Tibial artery (tissue), 4 donors: ENCODE results near the gene SSH3.
A peak's percentile ranks its signal among the peaks of the same experiment; 100 is the strongest.

ENCODE experiments used
- DNase-seq, 2 donors: peaks; one replicate each; pipeline ENCODE4 v3.0.0-alpha.2; 2019
- H3K27ac ChIP-seq, 2 donors: fragments of 200-600 bp; sonication (generic) in 1 of 2; 1 replicate in 1 of 2; 2 replicates in 1 of 2; pipeline ENCODE4 v1.5.1; 2018 to 2019; ENCODE audit warnings: mild to moderate bottlenecking in 1 of 2
- H3K27me3 ChIP-seq, 2 donors: fragments of 200-600 bp; sonication (generic) in 1 of 2; one replicate each; pipeline versions ENCODE4 v1.5.1 to v1.6.0; 2016 to 2019
- H3K36me3 ChIP-seq, 3 donors: fragments of 200-600 bp; sonication (generic) in 2 of 3; one replicate each; pipeline ENCODE4 v1.5.1; 2016 to 2019; ENCODE audit warnings: mild to moderate bottlenecking in 2 of 3
- H3K4me1 ChIP-seq, 4 donors: fragments of 200-600 bp; sonication (generic) in 2 of 4; 1 replicate in 3 of 4; 2 replicates in 1 of 4; pipeline ENCODE4 v1.5.1; 2016 to 2019
- H3K4me3 ChIP-seq, 2 donors: fragments of 200-600 bp; sonication (generic) in 1 of 2; 1 replicate in 1 of 2; 2 replicates in 1 of 2; pipeline ENCODE4 v1.5.1; 2018 to 2019; ENCODE audit warnings: mild to moderate bottlenecking in 2 of 2
- H3K9me3 ChIP-seq, 3 donors: fragments of 200-600 bp; sonication (generic) in 1 of 3; one replicate each; pipeline ENCODE4 v1.5.1; 2016 to 2019
- CTCF ChIP-seq, 2 experiments: fragments of 200-600 bp in 1 of 2; fragments of 450-650 bp in 1 of 2; IDR thresholded peaks; one replicate each; pipeline ENCODE4 v1.5.1; 2017 to 2019; ENCODE audit warnings: antibody characterized with exemption in 2 of 2, mild to moderate bottlenecking in 1 of 2, moderate library complexity in 1 of 2
- intact Hi-C: fragments of 100-400 bp; cut with DNase I; formaldehyde crosslinking; loops from one replicate; pipeline ENCODE4 v1.15.0; 2023; ENCODE audit warnings: low total_unique reads

Gene SSH3, protein sequence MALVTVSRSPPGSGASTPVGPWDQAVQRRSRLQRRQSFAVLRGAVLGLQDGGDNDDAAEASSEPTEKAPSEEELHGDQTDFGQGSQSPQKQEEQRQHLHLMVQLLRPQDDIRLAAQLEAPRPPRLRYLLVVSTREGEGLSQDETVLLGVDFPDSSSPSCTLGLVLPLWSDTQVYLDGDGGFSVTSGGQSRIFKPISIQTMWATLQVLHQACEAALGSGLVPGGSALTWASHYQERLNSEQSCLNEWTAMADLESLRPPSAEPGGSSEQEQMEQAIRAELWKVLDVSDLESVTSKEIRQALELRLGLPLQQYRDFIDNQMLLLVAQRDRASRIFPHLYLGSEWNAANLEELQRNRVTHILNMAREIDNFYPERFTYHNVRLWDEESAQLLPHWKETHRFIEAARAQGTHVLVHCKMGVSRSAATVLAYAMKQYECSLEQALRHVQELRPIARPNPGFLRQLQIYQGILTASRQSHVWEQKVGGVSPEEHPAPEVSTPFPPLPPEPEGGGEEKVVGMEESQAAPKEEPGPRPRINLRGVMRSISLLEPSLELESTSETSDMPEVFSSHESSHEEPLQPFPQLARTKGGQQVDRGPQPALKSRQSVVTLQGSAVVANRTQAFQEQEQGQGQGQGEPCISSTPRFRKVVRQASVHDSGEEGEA

DNA sequence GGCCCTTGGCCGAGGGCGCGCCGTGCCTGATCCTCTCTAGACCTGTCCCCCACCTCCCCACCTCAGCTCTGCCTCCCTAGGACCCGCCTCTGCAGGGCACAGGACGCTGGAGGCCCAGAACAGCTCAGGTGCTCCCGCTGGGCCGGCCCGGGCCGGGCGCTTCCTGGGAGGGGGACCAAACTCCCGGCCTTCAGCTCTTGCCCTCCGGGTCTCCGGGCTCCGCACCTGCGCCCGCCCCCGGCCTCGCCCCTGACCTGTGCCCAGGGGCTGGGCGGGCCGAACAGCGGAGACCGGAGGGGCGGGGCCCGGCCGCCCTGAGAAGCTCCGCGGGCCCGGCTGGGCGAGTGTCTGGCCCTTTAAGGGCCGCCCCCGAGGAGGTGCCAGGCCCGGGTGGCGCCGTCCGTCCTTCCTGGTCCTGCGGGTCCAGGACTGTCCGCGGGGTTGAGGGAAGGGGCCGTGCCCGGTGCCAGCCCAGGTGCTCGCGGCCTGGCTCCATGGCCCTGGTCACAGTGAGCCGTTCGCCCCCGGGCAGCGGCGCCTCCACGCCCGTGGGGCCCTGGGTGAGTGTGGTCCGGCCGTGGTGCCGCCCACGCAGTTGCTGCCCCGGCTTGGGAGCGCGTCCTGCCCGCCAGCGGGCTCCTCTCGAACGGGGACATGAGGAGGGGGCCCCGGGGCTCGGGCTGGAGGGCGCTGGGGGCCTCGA is at the start of gene SSH3:
Gene SSH3 (plus strand): TSS at position 399 of the 703 bp plus-strand sequence. CDS start 96 bp downstream, at position 495.
- H3K36me3 ChIP-seq: peaks cover 24 to 56% (median 33%) of the 10 kb centered on the region in 3 donors
- H3K27me3 ChIP-seq: no peaks in the 10 kb centered on the region
- DNase-seq: peak; percentile 81 to 89
- H3K4me1 ChIP-seq: peaks cover 0 to 33% (median 24%) of the 10 kb centered on the region in 4 donors
- no peaks in the 10 kb centered on the region for H3K9me3 ChIP-seq
- TF ChIP-seq CTCF (IDR thresholded peaks at IDR 0.05): no peak
- peak within 1 kb of the TSS; percentile 79 to 88 for H3K4me3 ChIP-seq
- H3K27ac ChIP-seq: peak within 1 kb of the TSS; percentile 80 to 92
- intact Hi-C loops: no loop called here

GRCh38 chr11:67253872-67254624 is 49.3 kb upstream of the SSH3 start:
- Histone ChIP-seq H3K4me3 (no peak overlapping the region), H3K36me3 (peaks cover 72 to 83% (median 78%) of the 10 kb centered on the region in 3 donors), H3K9me3 (no peaks in the 10 kb centered on the region), H3K27ac (no peak overlapping the region), H3K27me3 (no peaks in the 10 kb centered on the region), H3K4me1 (peaks cover 0 to 10% (median 0%) of the 10 kb centered on the region in 4 donors)
- no peak for TF ChIP-seq CTCF (IDR thresholded peaks at IDR 0.05)
- intact Hi-C loops: no loop called here
- no peak for DNase-seq

DNA sequence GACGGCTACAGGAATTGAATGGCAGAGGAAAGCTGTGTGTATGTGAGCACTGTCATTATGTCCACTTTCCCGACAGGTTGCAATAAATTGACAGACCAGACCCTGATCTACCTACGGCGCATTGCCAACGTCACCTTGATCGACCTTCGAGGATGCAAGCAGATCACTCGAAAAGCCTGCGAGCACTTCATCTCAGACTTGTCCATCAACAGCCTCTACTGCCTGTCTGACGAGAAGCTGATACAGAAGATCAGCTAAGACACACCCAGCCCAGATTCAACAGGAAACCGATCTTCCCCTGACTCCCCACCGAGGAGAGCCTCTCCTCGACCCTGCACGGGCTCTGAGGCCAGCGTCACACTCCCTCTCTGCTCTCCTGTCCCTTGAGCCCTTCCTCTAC is 48.5 kb upstream of the SSH3 start:
- H3K4me1 ChIP-seq: peaks cover 0 to 10% (median 0%) of the 10 kb centered on the region in 4 donors
- H3K27ac ChIP-seq: no peak overlapping the region
- no peak for DNase-seq
- H3K36me3 ChIP-seq: peaks cover 64 to 76% (median 70%) of the 10 kb centered on the region in 3 donors
- intact Hi-C loops: no loop called here
- H3K27me3 ChIP-seq: no peaks in the 10 kb centered on the region
- no peaks in the 10 kb centered on the region for H3K9me3 ChIP-seq
- no peak for TF ChIP-seq CTCF (IDR thresholded peaks at IDR 0.05)
- no peak overlapping the region for H3K4me3 ChIP-seq

GRCh38 chr11:67255353-67255752 is 48.0 kb upstream of the SSH3 start:
- DNase-seq: no peak
- intact Hi-C loops: no loop called here
- Histone ChIP-seq H3K27ac (no peak overlapping the region), H3K4me3 (no peak overlapping the region), H3K27me3 (no peaks in the 10 kb centered on the region), H3K4me1 (peaks cover 0 to 10% (median 0%) of the 10 kb centered on the region in 4 donors), H3K36me3 (peaks cover 58 to 70% (median 65%) of the 10 kb centered on the region in 3 donors), H3K9me3 (no peaks in the 10 kb centered on the region)
- TF ChIP-seq CTCF (IDR thresholded peaks at IDR 0.05): no peak

- DNase-seq: no peak
- intact Hi-C loops: no loop called here
- Histone ChIP-seq H3K27me3 (no peaks in the 10 kb centered on the region), H3K36me3 (peaks cover 53 to 65% (median 60%) of the 10 kb centered on the region in 3 donors), H3K9me3 (no peaks in the 10 kb centered on the region), H3K27ac (no peak overlapping the region), H3K4me1 (peaks cover 0 to 11% (median under 1%) of the 10 kb centered on the region in 4 donors), H3K4me3 (no peak overlapping the region)
- TF ChIP-seq CTCF (IDR thresholded peaks at IDR 0.05): no peak
Measured at GRCh38 chr11:67255864-67256263, 47.5 kb upstream of the SSH3 start.
